Stimulated activated CD4-positive, alpha-beta T cell treated with anti-CD3 and anti-CD28 coated beads, Interleukin-2, amount 100 ng/mL, for 24 hours (primary cell): Measurements from ENCODE around the gene CLDN9.

Experiments
- DNase-seq, 2 donors: peaks; one replicate each; pipeline ENCODE4 v3.0.0-alpha.2; 2020

The CLDN9 gene

GRCh38 chr16:3058139-3059030 is 45.7 kb downstream of the CLDN9 start:
- DNase-seq: peak; percentile 60 to 61

- DNase-seq: peak; percentile 88 to 91
These were observed 46.5 kb downstream of the CLDN9 start for GRCh38 chr16:3059041-3059722.

- DNase-seq: no peak
These were observed 47.1 kb downstream of the CLDN9 start for GRCh38 chr16:3059723-3060242.

- DNase-seq: no peak
These were observed 47.8 kb downstream of the CLDN9 start for GRCh38 chr16:3060339-3061127.

GRCh38 chr16:3062553-3062952 is 49.8 kb downstream of the CLDN9 start:
- DNase-seq: no peak

- no peak for DNase-seq
These were observed 51.1 kb downstream of the CLDN9 start for GRCh38 chr16:3063625-3064386.
